Nephron progenitor cell (in vitro differentiated cells): ENCODE data around the gene ASH1L.
"Not testable (repeated sequence)": the region's sequence is repeated elsewhere in the genome, so short reads cannot be mapped to it uniquely, and the experiment has no call there.

Source experiments
- DNase-seq: peaks from one replicate; pipeline ENCODE4 v3.0.0; 2021
- H3K27ac Mint-ChIP-seq: 2 replicates; pipeline ENCODE4 v1.8.0; 2021; ENCODE audit warnings: mild to moderate bottlenecking, moderate library complexity, mixed read lengths
- H3K27me3 Mint-ChIP-seq: 2 replicates; pipeline ENCODE4 v1.8.0; 2021; ENCODE audit warnings: mild to moderate bottlenecking, low read depth, mixed read lengths; ENCODE audit not compliant: poor library complexity
- H3K36me3 Mint-ChIP-seq: 2 replicates; pipeline ENCODE4 v1.8.0; 2021; ENCODE audit warnings: low read depth, mixed read lengths
- H3K4me1 Mint-ChIP-seq: 2 replicates; pipeline ENCODE4 v1.8.0; 2021; ENCODE audit warnings: mixed read lengths
- H3K4me3 Mint-ChIP-seq: 2 replicates; pipeline ENCODE4 v1.8.0; 2021; ENCODE audit warnings: mild to moderate bottlenecking, moderate library complexity, mixed read lengths
- H3K9me3 Mint-ChIP-seq: 2 replicates; pipeline ENCODE4 v1.8.0; 2021; ENCODE audit warnings: mild to moderate bottlenecking, moderate library complexity, mixed read lengths
- TF ChIP-seq, protein P1 (sequence below): fragments of 200-600 bp; sonication (generic); IDR thresholded peaks from 2 replicates; pipeline ENCODE4 v1.5.0; 2021; ENCODE audit warnings: antibody characterized with exemption

ASH1L gene

DNA sequence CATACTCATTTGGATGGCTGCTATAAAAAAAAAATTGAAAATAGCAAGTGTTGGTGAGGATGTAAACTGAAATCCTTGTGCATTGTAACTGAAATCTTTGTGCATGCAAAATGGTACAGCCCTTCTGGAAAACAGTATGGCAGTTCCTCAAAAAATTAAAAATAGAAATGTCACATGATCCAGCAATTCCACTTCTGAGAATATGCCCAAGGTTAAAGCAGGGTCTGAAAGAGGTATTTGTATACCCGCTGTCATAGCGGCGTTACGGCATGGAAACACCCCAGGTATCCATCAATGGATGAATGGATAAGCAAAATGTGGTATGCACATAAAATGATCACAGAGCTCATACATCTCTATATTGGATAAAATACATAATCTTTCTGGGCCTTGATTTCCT lies 125.2 kb downstream of the ASH1L start:
- peaks cover 3% of the 10 kb centered on the region for H3K27me3 Mint-ChIP-seq
- H3K9me3 Mint-ChIP-seq: no peaks in the 10 kb centered on the region
- no peak for DNase-seq
- H3K4me3 Mint-ChIP-seq: no peak overlapping the region
- peaks cover 12% of the 10 kb centered on the region for H3K4me1 Mint-ChIP-seq
- H3K27ac Mint-ChIP-seq: no peak overlapping the region
- TF ChIP-seq, protein P1, sequence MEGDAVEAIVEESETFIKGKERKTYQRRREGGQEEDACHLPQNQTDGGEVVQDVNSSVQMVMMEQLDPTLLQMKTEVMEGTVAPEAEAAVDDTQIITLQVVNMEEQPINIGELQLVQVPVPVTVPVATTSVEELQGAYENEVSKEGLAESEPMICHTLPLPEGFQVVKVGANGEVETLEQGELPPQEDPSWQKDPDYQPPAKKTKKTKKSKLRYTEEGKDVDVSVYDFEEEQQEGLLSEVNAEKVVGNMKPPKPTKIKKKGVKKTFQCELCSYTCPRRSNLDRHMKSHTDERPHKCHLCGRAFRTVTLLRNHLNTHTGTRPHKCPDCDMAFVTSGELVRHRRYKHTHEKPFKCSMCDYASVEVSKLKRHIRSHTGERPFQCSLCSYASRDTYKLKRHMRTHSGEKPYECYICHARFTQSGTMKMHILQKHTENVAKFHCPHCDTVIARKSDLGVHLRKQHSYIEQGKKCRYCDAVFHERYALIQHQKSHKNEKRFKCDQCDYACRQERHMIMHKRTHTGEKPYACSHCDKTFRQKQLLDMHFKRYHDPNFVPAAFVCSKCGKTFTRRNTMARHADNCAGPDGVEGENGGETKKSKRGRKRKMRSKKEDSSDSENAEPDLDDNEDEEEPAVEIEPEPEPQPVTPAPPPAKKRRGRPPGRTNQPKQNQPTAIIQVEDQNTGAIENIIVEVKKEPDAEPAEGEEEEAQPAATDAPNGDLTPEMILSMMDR: no peak
- peaks cover 52% of the 10 kb centered on the region for H3K36me3 Mint-ChIP-seq

DNA sequence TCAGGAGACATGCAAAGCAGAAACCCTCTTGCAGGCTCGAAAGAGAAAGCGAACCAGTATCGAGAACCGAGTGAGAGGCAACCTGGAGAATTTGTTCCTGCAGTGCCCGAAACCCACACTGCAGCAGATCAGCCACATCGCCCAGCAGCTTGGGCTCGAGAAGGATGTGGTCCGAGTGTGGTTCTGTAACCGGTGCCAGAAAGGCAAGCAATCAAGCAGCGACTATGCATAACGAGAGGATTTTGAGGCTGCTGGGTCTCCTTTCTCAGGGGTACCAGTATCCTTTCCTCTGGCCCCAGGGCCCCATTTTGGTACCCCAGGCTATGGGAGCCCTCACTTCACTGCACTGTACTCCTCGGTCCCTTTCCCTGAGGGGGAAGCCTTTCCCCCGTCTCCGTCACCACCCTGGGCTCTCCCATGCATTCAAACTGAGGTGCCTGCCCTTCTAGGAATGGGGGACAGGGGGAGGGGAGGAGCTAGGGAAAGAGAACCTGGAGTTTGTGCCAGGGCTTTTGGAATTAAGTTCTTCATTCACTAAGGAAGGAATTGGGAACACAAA lies 128.7 kb downstream of the ASH1L start:
- H3K4me1 Mint-ChIP-seq, H3K4me3 Mint-ChIP-seq, DNase-seq, H3K27me3 Mint-ChIP-seq: not testable (repeated sequence)
- Mint-ChIP-seq H3K27ac (peak overlapping the region; percentile 48), H3K9me3 (peaks cover 17% of the 10 kb centered on the region), H3K36me3 (peaks cover 86% of the 10 kb centered on the region)

DNA sequence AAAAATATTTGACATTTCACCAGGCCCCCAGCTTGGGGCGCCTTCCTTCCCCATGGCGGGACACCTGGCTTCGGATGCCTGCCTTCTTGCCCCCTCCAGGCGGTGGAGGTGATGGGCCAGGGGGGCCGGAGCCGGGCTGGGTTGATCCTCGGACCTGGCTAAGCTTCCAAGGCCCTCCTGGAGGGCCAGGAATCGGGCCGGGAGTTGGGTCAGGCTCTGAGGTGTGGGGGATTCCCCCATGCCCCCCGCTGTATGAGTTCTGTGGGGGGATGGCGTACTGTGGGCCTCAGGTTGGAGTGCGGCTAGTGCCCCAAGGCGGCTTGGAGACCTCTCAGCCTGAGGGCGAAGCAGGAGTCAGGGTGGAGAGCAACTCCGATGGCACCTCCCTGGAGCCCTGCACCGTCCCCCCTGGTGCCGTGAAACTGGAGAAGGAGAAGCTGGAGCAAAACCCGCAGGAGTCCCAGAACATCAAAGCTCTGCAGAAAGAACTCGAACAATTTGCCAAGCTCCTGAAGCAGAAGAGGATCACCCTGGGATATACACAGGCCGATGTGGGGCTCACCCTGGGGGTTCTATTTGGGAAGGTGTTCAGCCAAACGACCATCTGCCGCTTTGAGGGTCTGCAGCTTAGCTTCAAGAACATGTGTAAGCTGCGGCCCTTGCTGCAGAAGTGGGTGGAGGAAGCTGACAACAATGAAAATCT lies 129.3 kb downstream of the ASH1L start:
- Mint-ChIP-seq H3K27ac (peak overlapping the region; percentile 48), H3K9me3 (peaks cover 23% of the 10 kb centered on the region)

DNA sequence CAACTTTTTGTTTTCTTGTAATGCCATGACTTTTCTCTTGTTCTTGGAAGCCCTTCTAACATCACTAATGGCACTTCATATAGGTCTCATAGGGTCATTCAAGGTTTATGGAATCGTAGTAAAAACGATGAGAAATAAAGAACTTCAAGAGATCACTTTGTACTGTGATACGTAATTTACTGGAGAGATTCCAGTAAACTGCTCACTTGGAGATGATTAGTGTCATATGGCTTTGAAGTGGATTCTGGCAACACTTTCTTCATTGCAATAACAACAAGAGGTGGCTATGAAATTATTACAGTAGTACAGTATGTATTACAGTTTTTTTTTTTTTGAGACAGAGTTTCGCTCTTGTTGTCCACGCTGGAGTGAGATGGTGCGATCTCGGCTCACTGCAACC lies 138.5 kb downstream of the ASH1L start:
- Mint-ChIP-seq H3K9me3 (peaks cover 8% of the 10 kb centered on the region), H3K36me3 (peaks cover 71% of the 10 kb centered on the region), H3K27ac (peak overlapping the region; percentile 32), H3K27me3 (no peaks in the 10 kb centered on the region), H3K4me3 (no peak overlapping the region), H3K4me1 (no peaks in the 10 kb centered on the region)
- TF ChIP-seq, protein P1: no peak
- no peak for DNase-seq

More for the DNA sequence above, 129.3 kb downstream of the ASH1L start:
- peaks cover 86% of the 10 kb centered on the region for H3K36me3 Mint-ChIP-seq
- H3K27me3 Mint-ChIP-seq, DNase-seq, H3K4me3 Mint-ChIP-seq, H3K4me1 Mint-ChIP-seq: not testable (repeated sequence)

DNA sequence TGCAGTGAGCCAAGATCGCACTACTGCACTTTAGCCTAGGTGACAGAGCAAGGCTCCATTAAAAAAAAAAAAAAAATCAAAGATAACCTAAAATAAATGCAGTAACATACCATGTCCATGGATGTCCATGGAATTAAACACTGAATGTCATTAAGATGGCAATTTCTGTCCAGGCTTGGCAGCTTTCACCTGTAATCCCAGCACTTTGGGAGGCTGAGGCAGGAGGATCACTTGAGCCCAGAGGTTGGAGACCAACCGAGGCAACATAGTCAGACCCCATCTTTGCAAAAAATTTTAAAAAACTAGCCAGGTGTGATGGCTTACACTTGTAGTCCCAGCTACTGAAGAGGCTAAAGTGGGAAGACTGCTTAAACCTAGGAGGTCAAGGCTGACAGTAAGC lies 141.8 kb downstream of the ASH1L start:
- no peaks in the 10 kb centered on the region for H3K4me1 Mint-ChIP-seq
- H3K27me3 Mint-ChIP-seq: no peaks in the 10 kb centered on the region
- H3K27ac Mint-ChIP-seq: no peak overlapping the region
- peaks cover 67% of the 10 kb centered on the region for H3K36me3 Mint-ChIP-seq
- no peak overlapping the region for H3K4me3 Mint-ChIP-seq
- DNase-seq: no peak
- TF ChIP-seq, protein P1: no peak
- no peaks in the 10 kb centered on the region for H3K9me3 Mint-ChIP-seq

DNA sequence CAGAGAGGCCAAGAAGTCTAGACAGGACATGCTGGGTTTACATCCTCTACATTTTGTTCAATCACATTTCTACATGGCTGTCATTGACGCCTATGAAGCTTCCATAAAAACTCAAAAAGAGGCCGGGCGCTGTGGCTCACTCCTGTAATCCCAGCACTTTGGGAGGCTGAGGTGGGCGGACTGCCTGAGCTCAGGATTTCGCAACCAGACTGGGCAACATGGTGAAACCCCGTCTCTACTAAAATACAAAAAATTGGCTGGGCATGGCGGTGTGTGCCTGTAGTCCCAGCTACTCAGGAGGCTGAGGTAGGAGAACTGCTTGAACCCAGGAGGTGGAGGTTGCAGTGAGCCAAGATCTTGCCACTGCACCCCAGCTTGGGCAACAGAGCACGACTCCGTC lies 150.8 kb downstream of the ASH1L start:
- not testable (repeated sequence) for H3K4me3 Mint-ChIP-seq, H3K4me1 Mint-ChIP-seq, DNase-seq, H3K9me3 Mint-ChIP-seq, H3K27me3 Mint-ChIP-seq, H3K27ac Mint-ChIP-seq
- H3K36me3 Mint-ChIP-seq: peaks cover 49% of the 10 kb centered on the region

DNA sequence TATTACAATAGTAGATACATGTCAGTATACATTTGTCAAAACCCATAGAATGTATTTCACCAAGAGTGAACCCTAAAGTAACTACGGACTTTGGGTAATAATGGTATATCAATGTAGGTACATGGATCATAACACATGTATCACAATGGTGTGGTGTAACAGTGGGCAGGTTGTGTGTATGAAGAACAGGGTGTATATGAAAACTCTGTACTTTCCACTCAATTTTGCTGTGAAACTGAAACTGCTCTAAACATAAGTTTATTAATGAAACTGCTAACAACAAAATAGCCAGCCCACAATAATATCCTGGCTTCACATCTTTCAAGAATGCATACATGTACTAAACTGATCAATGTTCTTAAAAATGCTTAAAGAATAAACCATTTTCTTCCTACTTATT lies 151.7 kb downstream of the ASH1L start:
- Mint-ChIP-seq H3K9me3 (no peaks in the 10 kb centered on the region), H3K4me1 (no peaks in the 10 kb centered on the region), H3K27me3 (no peaks in the 10 kb centered on the region), H3K36me3 (peaks cover 58% of the 10 kb centered on the region), H3K4me3 (no peak overlapping the region), H3K27ac (peak overlapping the region; percentile 21)
- TF ChIP-seq, protein P1: no peak
- DNase-seq: no peak
